GM12878 (cell line): ENCODE data around the gene ZMIZ1. TPM values are rescaled to one million over a fixed set of nuclear protein-coding genes. Genes with fewer than 3 reads are reported as not detected.

Source experiments
- BCLAF1 ChIP-seq: fragments of 450-650 bp; IDR thresholded peaks from 2 replicates; pipeline ENCODE4 v1.6.1; 2017; ENCODE audit warnings: antibody characterized with exemption, mild to moderate bottlenecking, moderate library complexity
- CHD4 ChIP-seq: fragments of 200-600 bp; sonication (generic); IDR thresholded peaks from 2 replicates; pipeline ENCODE4 v1.6.1; 2016; ENCODE audit warnings: mild to moderate bottlenecking
- HDAC6 ChIP-seq: fragments of 200-600 bp; sonication (generic); IDR thresholded peaks from one replicate; pipeline ENCODE4 v1.8.0; 2017; ENCODE audit warnings: antibody characterized with exemption; ENCODE audit not compliant: unreplicated experiment
- IKZF2 ChIP-seq, 2 experiments: fragments of 450-650 bp; IDR thresholded peaks; 2 replicates each; pipeline ENCODE4 v1.6.1; 2017; ENCODE audit warnings: mild to moderate bottlenecking in 2 of 2, moderate library complexity in 2 of 2
- JUNB ChIP-seq: IDR thresholded peaks from 2 replicates; pipeline ENCODE4 v1.6.1; 2016; ENCODE audit warnings: antibody characterized with exemption, mild to moderate bottlenecking
- JUND ChIP-seq: IDR thresholded peaks from 2 replicates; pipeline ENCODE4 v1.6.1; 2012; ENCODE audit warnings: low read depth, mild to moderate bottlenecking, low read length, improper control_type of control experiment, moderate library complexity
- MYB ChIP-seq: fragments of 150-350 bp; IDR thresholded peaks from 2 replicates; pipeline ENCODE4 v1.6.1; 2014; ENCODE audit warnings: mild to moderate bottlenecking, low read depth, low read length, borderline replicate concordance
- NFYA ChIP-seq: IDR thresholded peaks from 2 replicates; pipeline ENCODE4 v1.6.1; 2011; ENCODE audit warnings: low read depth, mild to moderate bottlenecking, low read length, improper control_type of control experiment, borderline replicate concordance
- NFYB ChIP-seq: IDR thresholded peaks from 2 replicates; pipeline ENCODE4 v1.6.1; 2011; ENCODE audit warnings: low read depth, mild to moderate bottlenecking, low read length, improper control_type of control experiment, moderate library complexity; ENCODE audit not compliant: insufficient read depth
- NR2F1 ChIP-seq: fragments of 450-650 bp; conservative IDR thresholded peaks from 2 replicates; pipeline ENCODE4 v1.6.1; 2017; ENCODE audit warnings: mild to moderate bottlenecking
- PBX3 ChIP-seq: IDR thresholded peaks from 2 replicates; pipeline ENCODE4 v1.6.1; 2011; ENCODE audit warnings: mild to moderate bottlenecking, low read depth, low read length, moderate library complexity; ENCODE audit not compliant: insufficient replicate concordance
- TARDBP ChIP-seq: IDR thresholded peaks from 2 replicates; pipeline ENCODE4 v1.6.1; 2016; ENCODE audit warnings: borderline replicate concordance
- TCF3 ChIP-seq: IDR thresholded peaks from 2 replicates; pipeline ENCODE4 v1.6.1; 2012; ENCODE audit warnings: low read depth, mild to moderate bottlenecking, low read length, borderline replicate concordance; ENCODE audit not compliant: insufficient read depth
- polyA plus RNA-seq, 11 experiments: library from polyadenylated mRNA; depleted of rRNA in 4 of 11; unstranded in 6 of 11; stranded (reverse) in 5 of 11; fragments of >200 nt; fragmentation: Nextera tagmentation in 4 of 11; fragmentation: Illumina TruSeq in 1 of 11; extraction: Ambion mirVana in 4 of 11; extraction: Trizol in 1 of 11; gene quantifications; 1 replicate in 1 of 11; 2 replicates in 10 of 11; pipeline versions ENCODE4 v1.2.1 to v1.2.3, GENCODE V29; 2011 to 2016; ENCODE audit warnings: inconsistent platforms in 2 of 11, missing spikeins in 2 of 11, low read depth in 1 of 11
- total RNA-seq, 4 experiments: library from RNA; depleted of rRNA in 3 of 4; stranded (reverse); fragments of >200 nt in 3 of 4; fragmentation: Illumina TruSeq in 1 of 4; extraction: Trizol in 1 of 4; gene quantifications; 2 replicates each; pipeline versions ENCODE4 v1.2.1 to v1.2.3, GENCODE V29; 2013 to 2021
- TF ChIP-seq, protein P1 (sequence below): fragments of 450-650 bp; IDR thresholded peaks from 2 replicates; pipeline ENCODE4 v1.6.1; 2017; ENCODE audit warnings: mild to moderate bottlenecking
- TF ChIP-seq, protein P2 (sequence below): IDR thresholded peaks from 2 replicates; pipeline ENCODE4 v1.6.1; 2012; ENCODE audit warnings: low read depth, low read length, improper control_type of control experiment
- TF ChIP-seq, protein P3 (sequence below): fragments of 450-650 bp; IDR thresholded peaks from 2 replicates; pipeline ENCODE4 v1.6.1; 2017; ENCODE audit warnings: low read depth, mild to moderate bottlenecking, moderate library complexity
- TF ChIP-seq, protein P4 (sequence below): IDR thresholded peaks from 2 replicates; pipeline ENCODE4 v1.6.1; 2012; ENCODE audit warnings: mild to moderate bottlenecking, low read depth, low read length

The ZMIZ1 gene
- total and polyA plus RNA-seq, 10 of the 15 experiments (the other 5 are each of a cell fraction or from before 2014, with no cell fraction given), result 3.1 to 82.3 (median 14.9) TPM

DNA sequence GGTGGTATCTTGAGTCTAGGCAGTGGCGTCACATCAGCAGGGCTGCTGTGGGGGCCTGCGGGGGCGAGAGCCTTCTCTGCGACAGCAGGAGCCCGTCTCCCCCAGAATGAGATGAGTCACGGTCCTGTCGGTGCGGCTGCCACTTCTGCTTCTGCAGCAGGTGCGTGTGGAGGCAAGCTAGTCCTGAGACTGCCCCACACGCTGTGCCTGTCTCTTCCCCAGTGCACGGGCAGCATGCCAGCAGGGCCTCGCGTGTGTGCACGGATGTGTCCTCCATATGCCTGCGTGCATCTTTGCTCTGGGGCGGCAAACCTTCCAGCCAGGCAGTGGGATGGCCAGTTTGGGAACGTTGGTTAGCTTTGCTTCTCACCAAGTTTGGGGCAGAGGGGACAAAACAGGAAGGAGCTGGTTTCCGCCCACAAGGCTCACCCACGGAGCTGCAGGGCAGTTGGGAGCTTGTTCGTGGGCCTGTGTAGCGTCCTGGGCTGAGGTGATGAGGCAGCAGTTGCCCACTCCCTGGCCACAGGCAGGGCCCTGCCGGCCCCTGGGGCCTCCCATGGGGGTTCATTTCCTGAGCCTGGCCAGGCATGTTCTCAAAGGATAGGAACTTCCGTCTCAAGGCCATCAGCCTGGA is 217.7 kb downstream of the ZMIZ1 start (continued):
- TF ChIP-seq TCF3 (peak; percentile 99), TARDBP (no peak), CHD4 (no peak), NFYA (no peak), JUNB (peak; percentile 88), BCLAF1 (no peak), IKZF2 (IDR thresholded peaks at IDR 0.05) (peak; percentile 97 to 98), JUND (peak; percentile 85), PBX3 (peak; percentile 85), MYB (no peak; the same call in 1 of the 2 replicates), HDAC6 (peak; percentile 47), NFYB (no peak), NR2F1 (peak; percentile 70)
- TF ChIP-seq, protein P1, sequence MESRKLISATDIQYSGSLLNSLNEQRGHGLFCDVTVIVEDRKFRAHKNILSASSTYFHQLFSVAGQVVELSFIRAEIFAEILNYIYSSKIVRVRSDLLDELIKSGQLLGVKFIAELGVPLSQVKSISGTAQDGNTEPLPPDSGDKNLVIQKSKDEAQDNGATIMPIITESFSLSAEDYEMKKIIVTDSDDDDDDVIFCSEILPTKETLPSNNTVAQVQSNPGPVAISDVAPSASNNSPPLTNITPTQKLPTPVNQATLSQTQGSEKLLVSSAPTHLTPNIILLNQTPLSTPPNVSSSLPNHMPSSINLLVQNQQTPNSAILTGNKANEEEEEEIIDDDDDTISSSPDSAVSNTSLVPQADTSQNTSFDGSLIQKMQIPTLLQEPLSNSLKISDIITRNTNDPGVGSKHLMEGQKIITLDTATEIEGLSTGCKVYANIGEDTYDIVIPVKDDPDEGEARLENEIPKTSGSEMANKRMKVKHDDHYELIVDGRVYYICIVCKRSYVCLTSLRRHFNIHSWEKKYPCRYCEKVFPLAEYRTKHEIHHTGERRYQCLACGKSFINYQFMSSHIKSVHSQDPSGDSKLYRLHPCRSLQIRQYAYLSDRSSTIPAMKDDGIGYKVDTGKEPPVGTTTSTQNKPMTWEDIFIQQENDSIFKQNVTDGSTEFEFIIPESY, result no peak
- TF ChIP-seq, protein P2, sequence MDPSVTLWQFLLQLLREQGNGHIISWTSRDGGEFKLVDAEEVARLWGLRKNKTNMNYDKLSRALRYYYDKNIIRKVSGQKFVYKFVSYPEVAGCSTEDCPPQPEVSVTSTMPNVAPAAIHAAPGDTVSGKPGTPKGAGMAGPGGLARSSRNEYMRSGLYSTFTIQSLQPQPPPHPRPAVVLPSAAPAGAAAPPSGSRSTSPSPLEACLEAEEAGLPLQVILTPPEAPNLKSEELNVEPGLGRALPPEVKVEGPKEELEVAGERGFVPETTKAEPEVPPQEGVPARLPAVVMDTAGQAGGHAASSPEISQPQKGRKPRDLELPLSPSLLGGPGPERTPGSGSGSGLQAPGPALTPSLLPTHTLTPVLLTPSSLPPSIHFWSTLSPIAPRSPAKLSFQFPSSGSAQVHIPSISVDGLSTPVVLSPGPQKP, result 0 out of 2 replicates have a peak, but pooled peaks have one; percentile 24
- TF ChIP-seq, protein P3, sequence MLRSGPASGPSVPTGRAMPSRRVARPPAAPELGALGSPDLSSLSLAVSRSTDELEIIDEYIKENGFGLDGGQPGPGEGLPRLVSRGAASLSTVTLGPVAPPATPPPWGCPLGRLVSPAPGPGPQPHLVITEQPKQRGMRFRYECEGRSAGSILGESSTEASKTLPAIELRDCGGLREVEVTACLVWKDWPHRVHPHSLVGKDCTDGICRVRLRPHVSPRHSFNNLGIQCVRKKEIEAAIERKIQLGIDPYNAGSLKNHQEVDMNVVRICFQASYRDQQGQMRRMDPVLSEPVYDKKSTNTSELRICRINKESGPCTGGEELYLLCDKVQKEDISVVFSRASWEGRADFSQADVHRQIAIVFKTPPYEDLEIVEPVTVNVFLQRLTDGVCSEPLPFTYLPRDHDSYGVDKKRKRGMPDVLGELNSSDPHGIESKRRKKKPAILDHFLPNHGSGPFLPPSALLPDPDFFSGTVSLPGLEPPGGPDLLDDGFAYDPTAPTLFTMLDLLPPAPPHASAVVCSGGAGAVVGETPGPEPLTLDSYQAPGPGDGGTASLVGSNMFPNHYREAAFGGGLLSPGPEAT, result peak; percentile 88
- TF ChIP-seq, protein P4, sequence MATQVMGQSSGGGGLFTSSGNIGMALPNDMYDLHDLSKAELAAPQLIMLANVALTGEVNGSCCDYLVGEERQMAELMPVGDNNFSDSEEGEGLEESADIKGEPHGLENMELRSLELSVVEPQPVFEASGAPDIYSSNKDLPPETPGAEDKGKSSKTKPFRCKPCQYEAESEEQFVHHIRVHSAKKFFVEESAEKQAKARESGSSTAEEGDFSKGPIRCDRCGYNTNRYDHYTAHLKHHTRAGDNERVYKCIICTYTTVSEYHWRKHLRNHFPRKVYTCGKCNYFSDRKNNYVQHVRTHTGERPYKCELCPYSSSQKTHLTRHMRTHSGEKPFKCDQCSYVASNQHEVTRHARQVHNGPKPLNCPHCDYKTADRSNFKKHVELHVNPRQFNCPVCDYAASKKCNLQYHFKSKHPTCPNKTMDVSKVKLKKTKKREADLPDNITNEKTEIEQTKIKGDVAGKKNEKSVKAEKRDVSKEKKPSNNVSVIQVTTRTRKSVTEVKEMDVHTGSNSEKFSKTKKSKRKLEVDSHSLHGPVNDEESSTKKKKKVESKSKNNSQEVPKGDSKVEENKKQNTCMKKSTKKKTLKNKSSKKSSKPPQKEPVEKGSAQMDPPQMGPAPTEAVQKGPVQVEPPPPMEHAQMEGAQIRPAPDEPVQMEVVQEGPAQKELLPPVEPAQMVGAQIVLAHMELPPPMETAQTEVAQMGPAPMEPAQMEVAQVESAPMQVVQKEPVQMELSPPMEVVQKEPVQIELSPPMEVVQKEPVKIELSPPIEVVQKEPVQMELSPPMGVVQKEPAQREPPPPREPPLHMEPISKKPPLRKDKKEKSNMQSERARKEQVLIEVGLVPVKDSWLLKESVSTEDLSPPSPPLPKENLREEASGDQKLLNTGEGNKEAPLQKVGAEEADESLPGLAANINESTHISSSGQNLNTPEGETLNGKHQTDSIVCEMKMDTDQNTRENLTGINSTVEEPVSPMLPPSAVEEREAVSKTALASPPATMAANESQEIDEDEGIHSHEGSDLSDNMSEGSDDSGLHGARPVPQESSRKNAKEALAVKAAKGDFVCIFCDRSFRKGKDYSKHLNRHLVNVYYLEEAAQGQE, result no peak
